ENCODE measurements around the gene PNPT1. TPM values are rescaled to one million over a fixed set of nuclear protein-coding genes. Genes with fewer than 3 reads are reported as not detected.

The PNPT1 gene
- total RNA-seq (2021; fragmentation: NEBNext Ultra II Directional; extraction: Animal tissue kit (Norgen Biotek cat#: 25700)) (40.2 and 43.2 TPM in 2 replicates), polyA plus RNA-seq (2011; rRNA removed) (8.3 and 36.0 TPM in 2 replicates), polyA minus RNA-seq (2011; rRNA and poly(A)+ RNA removed) (16.3 and 18.0 TPM in 2 replicates)
- polyA plus RNA-seq (2011; cell fraction: cytosol; rRNA removed): 11.2 TPM
- polyA plus RNA-seq (2011; cell fraction: nucleus; rRNA removed): 24.8 TPM
- polyA plus RNA-seq (2012, experiment 1 of 2): 15.8 to 31.0 TPM (median 23.2 TPM) in 4 replicates
- polyA plus RNA-seq (2012, experiment 2 of 2): 1.6 TPM
- 24.2 TPM for polyA plus RNA-seq (2013, experiment 1 of 2)
- polyA plus RNA-seq (2013, experiment 2 of 2): 29.4 TPM
- polyA minus RNA-seq (2011; cell fraction: cytosol; rRNA and poly(A)+ RNA removed): 62.2 TPM
- 45.0 TPM for polyA minus RNA-seq (2011; cell fraction: nucleus; rRNA and poly(A)+ RNA removed)
- long read RNA-seq, experiment 1, partial matches to known transcripts: 9 of 32 reads
- long read RNA-seq, experiment 1, other reads (novel, unspliced or antisense): 23 of 32 reads
- long read RNA-seq, experiment 2, full-length matches to known transcripts: 9 of 18 reads
- long read RNA-seq, experiment 2, partial matches to known transcripts: 3 of 18 reads
- long read RNA-seq, experiment 2, other reads (novel, unspliced or antisense): 6 of 18 reads

- FAIRE-seq: peak; percentile 36
- Histone ChIP-seq H3K27me3 (replicated peaks in 1 of 4; ENCODE audit: control insufficient read depth in 3 of 4, extremely low read depth in 1 of 4, insufficient read depth in 3 of 4, low read length in 3 of 4) (no peaks in the 10 kb centered on the region), H3K79me2 (ENCODE audit: control insufficient read depth in 1 of 2, insufficient read depth in 2 of 2, low read length in 2 of 2) (peaks cover 3 to 51% of the 10 kb centered on the region in 2 experiments; a peak in 3 of 4 replicates)
- TF ChIP-seq EZH2 (IDR thresholded peaks at IDR 0.05; ENCODE audit: low read depth, low read length, severe bottlenecking) (no peak), CHD2 (IDR thresholded peaks at IDR 0.05; ENCODE audit: low read length) (no peak), POLR2A (IDR thresholded peaks at IDR 0.05; ENCODE audit: control extremely low read depth in 1 of 2, low read depth in 2 of 2, low read length in 2 of 2) (peak; percentile 83 to 96), SIX5 (IDR thresholded peaks at IDR 0.05; ENCODE audit: low read depth, low read length) (no peak), POU5F1 (IDR thresholded peaks at IDR 0.05; ENCODE audit: low read depth, low read length) (no peak), TBP (IDR thresholded peaks at IDR 0.05; ENCODE audit: low read depth, low read length) (peak; percentile 73; the same call in 1 of the 2 replicates)
- TF ChIP-seq, protein P1, sequence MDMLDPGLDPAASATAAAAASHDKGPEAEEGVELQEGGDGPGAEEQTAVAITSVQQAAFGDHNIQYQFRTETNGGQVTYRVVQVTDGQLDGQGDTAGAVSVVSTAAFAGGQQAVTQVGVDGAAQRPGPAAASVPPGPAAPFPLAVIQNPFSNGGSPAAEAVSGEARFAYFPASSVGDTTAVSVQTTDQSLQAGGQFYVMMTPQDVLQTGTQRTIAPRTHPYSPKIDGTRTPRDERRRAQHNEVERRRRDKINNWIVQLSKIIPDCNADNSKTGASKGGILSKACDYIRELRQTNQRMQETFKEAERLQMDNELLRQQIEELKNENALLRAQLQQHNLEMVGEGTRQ (IDR thresholded peaks at IDR 0.05; ENCODE audit: low read length): peak; percentile 42; the same call in 1 of the 2 replicates
Observed at GRCh38 chr2:55693181-55694125, at the start of gene PNPT1. PNPT1 (minus strand) TSS chr2:55693844; CDS start chr2:55693823, 21 bp downstream.

More at GRCh38 chr2:55693181-55694125, at the start of gene PNPT1:
- peak within 1 kb of the TSS; percentile 57 to 86 (median 85) for H3K9ac ChIP-seq (replicated peaks in 1 of 4; ENCODE audit: extremely low read depth in 1 of 4, low read depth in 3 of 4, low read length in 3 of 4)
- WGBS, 2 experiments (ENCODE audit: extremely low coverage in 1 of 2, insufficient coverage in 1 of 2, insufficient read length in 1 of 2, insufficient replicate concordance in 2 of 2, low coverage in 1 of 2, low lambda C conversion rate in 2 of 2, missing lambda C conversion rate in 1 of 2): 2% methylated on average over 52 of the region's 56 CpGs; no CpG with 5 or more reads in 1 of the 2 experiments
- H2BK20ac ChIP-seq (ENCODE audit: low read length): no peak within 1 kb of the TSS
- no peaks in the 10 kb centered on the region for H3K79me1 ChIP-seq (ENCODE audit: low read depth, low read length)
- peak within 1 kb of the TSS; percentile 74 for H4K5ac ChIP-seq (ENCODE audit: insufficient read length, low read depth, low read length)
- H2AFZ ChIP-seq (ENCODE audit: low read length): peak within 1 kb of the TSS; percentile 91; the same call in 1 of the 2 replicates
- peak within 1 kb of the TSS; percentile 84 to 92 for H3K4me2 ChIP-seq (ENCODE audit: insufficient read depth in 1 of 2, low read depth in 2 of 2, low read length in 2 of 2)
- peak within 1 kb of the TSS; percentile 98; the same call in 1 of the 2 replicates for H4K8ac ChIP-seq (ENCODE audit: extremely low read depth, insufficient read depth, low read length)
- no peak within 1 kb of the TSS for H3K18ac ChIP-seq (ENCODE audit: extremely low read depth, low read length)
- H3K4me3 ChIP-seq (ENCODE audit: extremely low read depth in 1 of 4, insufficient read depth in 2 of 4, low read depth in 3 of 4, low read length in 4 of 4): peak within 1 kb of the TSS; percentile 66 to 96 (median 84)
- DNase-seq (ENCODE audit: low read depth in 1 of 2, low spot score in 2 of 2): peak; percentile 76 to 92
- H3K27ac ChIP-seq (ENCODE audit: low read depth, low read length): peak within 1 kb of the TSS; percentile 76
- peak within 1 kb of the TSS; percentile 37; the same call in 1 of the 2 replicates for H2BK5ac ChIP-seq (ENCODE audit: low read depth, low read length)
- no peak within 1 kb of the TSS for H2BK120ac ChIP-seq (replicated peaks; ENCODE audit: low read depth, low read length)
- H3K23ac ChIP-seq (ENCODE audit: insufficient read length): no peak within 1 kb of the TSS
- no peak within 1 kb of the TSS for H2BK15ac ChIP-seq (ENCODE audit: low read length)
- ChIA-PET CTCF (ENCODE audit: partially characterized antibody) (interaction anchor here (1.0 kb wide), 1 partner anchor 8 kb away, joined by 3 read pairs; no protein-coding TSS in a partner anchor), POLR2A (ENCODE audit: partially characterized antibody) (interaction anchor here (0.6 kb wide), 1 partner anchor 413 kb away, joined by 3 read pairs; no protein-coding TSS in a partner anchor)
- H3K9me3 ChIP-seq (ENCODE audit: insufficient read depth in 2 of 2, low read depth in 1 of 2, low read length in 1 of 2): no peaks in the 10 kb centered on the region
- H3K36me3 ChIP-seq (ENCODE audit: control insufficient read depth in 2 of 4, insufficient read depth in 4 of 4, low read length in 3 of 4): peaks cover 0 to 6% (median 1%) of the 10 kb centered on the region in 4 experiments; a peak in 2 of 8 replicates
- peaks cover 0 to 3% (median 1%) of the 10 kb centered on the region in 4 experiments; a peak in 1 of 7 replicates for H3K4me1 ChIP-seq (replicated peaks in 1 of 4; ENCODE audit: control insufficient read depth in 3 of 4, insufficient read depth in 4 of 4, low read length in 3 of 4)
- no peaks in the 10 kb centered on the region; the same call in 1 of the 2 replicates for H3K23me2 ChIP-seq (ENCODE audit: low read depth, low read length)
- H3K14ac ChIP-seq (ENCODE audit: insufficient read length): no peak within 1 kb of the TSS
- H4K91ac ChIP-seq (replicated peaks; ENCODE audit: insufficient read length, low read length): peak within 1 kb of the TSS; percentile 63
- peaks cover 0 to 1% of the 10 kb centered on the region in 2 experiments for H4K20me1 ChIP-seq (replicated peaks in 1 of 2; ENCODE audit: control insufficient read depth in 1 of 2, insufficient read depth in 2 of 2, low read length in 2 of 2)
- H3K4ac ChIP-seq (replicated peaks; ENCODE audit: insufficient read length, low read depth, low read length): no peak within 1 kb of the TSS
- H2BK12ac ChIP-seq (ENCODE audit: low read depth, low read length): peak within 1 kb of the TSS; percentile 23; the same call in 1 of the 2 replicates
- H2AK5ac ChIP-seq (ENCODE audit: low read depth, low read length): no peak within 1 kb of the TSS
- H3K56ac ChIP-seq (replicated peaks; ENCODE audit: insufficient read length, low read depth, low read length): no peak within 1 kb of the TSS
